Activated T-cell treated with anti-CD3 and anti-CD28 coated beads, Interleukin-2, amount 50 U/mL, for 24 hours (primary cell): ENCODE results near the gene PCMT1.
"Not testable (repeated sequence)": the region's sequence is repeated elsewhere in the genome, so short reads cannot be mapped to it uniquely, and the experiment has no call there.

Source experiments
- DNase-seq: peaks from one replicate; pipeline ENCODE4 v3.0.0-alpha.2; 2020
- H3K27ac Mint-ChIP-seq: 2 replicates; pipeline ENCODE4 v1.8.0; 2020; ENCODE audit warnings: mild to moderate bottlenecking, mixed read lengths
- H3K27me3 Mint-ChIP-seq: 2 replicates; pipeline ENCODE4 v1.8.0; 2020; ENCODE audit warnings: mixed read lengths
- H3K36me3 Mint-ChIP-seq: 2 replicates; pipeline ENCODE4 v1.8.0; 2020; ENCODE audit warnings: low read depth, mixed read lengths
- H3K4me1 Mint-ChIP-seq: 2 replicates; pipeline ENCODE4 v1.8.0; 2020; ENCODE audit warnings: low read depth, mixed read lengths
- H3K4me3 Mint-ChIP-seq: 2 replicates; pipeline ENCODE4 v1.8.0; 2020; ENCODE audit warnings: mild to moderate bottlenecking, moderate library complexity, mixed read lengths
- H3K9me3 Mint-ChIP-seq: 2 replicates; pipeline ENCODE4 v1.8.0; 2020; ENCODE audit warnings: mixed read lengths

Gene PCMT1

GRCh38 chr6:149847939-149848267, 98.4 kb downstream of the PCMT1 start:
- peaks cover 15% of the 10 kb centered on the region for H3K4me1 Mint-ChIP-seq
- no peaks in the 10 kb centered on the region for H3K36me3 Mint-ChIP-seq
- no peak overlapping the region for H3K4me3 Mint-ChIP-seq
- H3K27ac Mint-ChIP-seq = no peak overlapping the region
- no peak for DNase-seq
- H3K27me3 Mint-ChIP-seq = no peaks in the 10 kb centered on the region
- H3K9me3 Mint-ChIP-seq = no peaks in the 10 kb centered on the region

- H3K4me3 Mint-ChIP-seq, H3K36me3 Mint-ChIP-seq, H3K9me3 Mint-ChIP-seq, DNase-seq, H3K27me3 Mint-ChIP-seq, H3K27ac Mint-ChIP-seq: not testable (repeated sequence)
- peaks cover 15% of the 10 kb centered on the region for H3K4me1 Mint-ChIP-seq
Measured at GRCh38 chr6:149848343-149848742, 98.8 kb downstream of the PCMT1 start.

- H3K27me3 Mint-ChIP-seq = peaks cover 3% of the 10 kb centered on the region
- H3K4me1 Mint-ChIP-seq = peaks cover 15% of the 10 kb centered on the region
- no peak for DNase-seq
- no peaks in the 10 kb centered on the region for H3K9me3 Mint-ChIP-seq
- H3K27ac Mint-ChIP-seq = no peak overlapping the region
- H3K4me3 Mint-ChIP-seq = no peak overlapping the region
- H3K36me3 Mint-ChIP-seq = no peaks in the 10 kb centered on the region
Measured at GRCh38 chr6:149851461-149852110, 102.0 kb downstream of the PCMT1 start.

GRCh38 chr6:149852180-149852579, 102.6 kb downstream of the PCMT1 start:
- H3K36me3 Mint-ChIP-seq = no peaks in the 10 kb centered on the region
- DNase-seq = no peak
- no peak overlapping the region for H3K27ac Mint-ChIP-seq
- no peaks in the 10 kb centered on the region for H3K9me3 Mint-ChIP-seq
- H3K4me3 Mint-ChIP-seq = no peak overlapping the region
- peaks cover 3% of the 10 kb centered on the region for H3K27me3 Mint-ChIP-seq
- peaks cover 15% of the 10 kb centered on the region for H3K4me1 Mint-ChIP-seq

- no peaks in the 10 kb centered on the region for H3K36me3 Mint-ChIP-seq
- no peak overlapping the region for H3K27ac Mint-ChIP-seq
- no peak overlapping the region for H3K4me3 Mint-ChIP-seq
- no peak for DNase-seq
- peaks cover 3% of the 10 kb centered on the region for H3K27me3 Mint-ChIP-seq
- no peaks in the 10 kb centered on the region for H3K9me3 Mint-ChIP-seq
- peaks cover 11% of the 10 kb centered on the region for H3K4me1 Mint-ChIP-seq
Measured at GRCh38 chr6:149852881-149853280, 103.3 kb downstream of the PCMT1 start.

GRCh38 chr6:149854017-149854416, 104.5 kb downstream of the PCMT1 start:
- not testable (repeated sequence) for H3K36me3 Mint-ChIP-seq, DNase-seq, H3K9me3 Mint-ChIP-seq, H3K4me3 Mint-ChIP-seq, H3K27me3 Mint-ChIP-seq, H3K27ac Mint-ChIP-seq
- H3K4me1 Mint-ChIP-seq = peaks cover 11% of the 10 kb centered on the region

- Mint-ChIP-seq H3K4me1 (peaks cover 11% of the 10 kb centered on the region), H3K36me3 (no peaks in the 10 kb centered on the region), H3K27me3 (peaks cover 6% of the 10 kb centered on the region), H3K27ac (no peak overlapping the region), H3K9me3 (no peaks in the 10 kb centered on the region), H3K4me3 (no peak overlapping the region)
- no peak for DNase-seq
Measured at GRCh38 chr6:149854532-149854931, 105.0 kb downstream of the PCMT1 start.

- peaks cover 6% of the 10 kb centered on the region for H3K27me3 Mint-ChIP-seq
- peaks cover 11% of the 10 kb centered on the region for H3K4me1 Mint-ChIP-seq
- H3K27ac Mint-ChIP-seq = no peak overlapping the region
- H3K36me3 Mint-ChIP-seq = no peaks in the 10 kb centered on the region
- H3K9me3 Mint-ChIP-seq = no peaks in the 10 kb centered on the region
- H3K4me3 Mint-ChIP-seq = no peak overlapping the region
- no peak for DNase-seq
Measured at GRCh38 chr6:149855040-149855654, 105.6 kb downstream of the PCMT1 start.

GRCh38 chr6:149855741-149856140, 106.2 kb downstream of the PCMT1 start:
- Mint-ChIP-seq H3K9me3 (no peaks in the 10 kb centered on the region), H3K27me3 (peaks cover 11% of the 10 kb centered on the region), H3K27ac (no peak overlapping the region), H3K4me1 (peaks cover 11% of the 10 kb centered on the region), H3K36me3 (no peaks in the 10 kb centered on the region), H3K4me3 (no peak overlapping the region)
- no peak for DNase-seq

- DNase-seq = no peak
- Mint-ChIP-seq H3K9me3 (no peaks in the 10 kb centered on the region), H3K4me1 (peaks cover 11% of the 10 kb centered on the region), H3K27me3 (peaks cover 18% of the 10 kb centered on the region), H3K36me3 (no peaks in the 10 kb centered on the region), H3K27ac (no peak overlapping the region), H3K4me3 (no peak overlapping the region)
Measured at GRCh38 chr6:149856256-149856994, 106.9 kb downstream of the PCMT1 start.

GRCh38 chr6:149857541-149857940, 108.0 kb downstream of the PCMT1 start:
- Mint-ChIP-seq H3K27ac (no peak overlapping the region), H3K27me3 (peaks cover 26% of the 10 kb centered on the region), H3K4me3 (no peak overlapping the region), H3K9me3 (no peaks in the 10 kb centered on the region), H3K4me1 (peaks cover 4% of the 10 kb centered on the region), H3K36me3 (no peaks in the 10 kb centered on the region)
- no peak for DNase-seq

- Mint-ChIP-seq H3K36me3 (no peaks in the 10 kb centered on the region), H3K4me1 (peaks cover 7% of the 10 kb centered on the region), H3K4me3 (no peak overlapping the region), H3K27me3 (peaks cover 31% of the 10 kb centered on the region), H3K9me3 (no peaks in the 10 kb centered on the region), H3K27ac (no peak overlapping the region)
- DNase-seq = no peak
Measured at GRCh38 chr6:149859368-149859767, 109.8 kb downstream of the PCMT1 start.

GRCh38 chr6:149859938-149860337, 110.4 kb downstream of the PCMT1 start:
- no peaks in the 10 kb centered on the region for H3K9me3 Mint-ChIP-seq

GRCh38 chr6:149860513-149860833, 110.9 kb downstream of the PCMT1 start:
- no peaks in the 10 kb centered on the region for H3K36me3 Mint-ChIP-seq
- peaks cover 15% of the 10 kb centered on the region for H3K4me1 Mint-ChIP-seq
- no peak overlapping the region for H3K4me3 Mint-ChIP-seq
- no peak for DNase-seq
- H3K27ac Mint-ChIP-seq = no peak overlapping the region
- H3K27me3 Mint-ChIP-seq = peaks cover 28% of the 10 kb centered on the region
- no peaks in the 10 kb centered on the region for H3K9me3 Mint-ChIP-seq

More at GRCh38 chr6:149859938-149860337, 110.4 kb downstream of the PCMT1 start:
- Mint-ChIP-seq H3K4me1 (peaks cover 13% of the 10 kb centered on the region), H3K27me3 (peaks cover 28% of the 10 kb centered on the region), H3K36me3 (no peaks in the 10 kb centered on the region), H3K4me3 (no peak overlapping the region), H3K27ac (no peak overlapping the region)
- DNase-seq = no peak
